GM18511 (cell line): ENCODE measurements around the gene CNTN5.
A peak's percentile ranks its signal among the peaks of the same experiment; 100 is the strongest.

Source experiments
- ATAC-seq: cut with Tn5 transposase; IDR thresholded peaks from one replicate; pipeline ENCODE4 v1.9.1; 2021; ENCODE audit warnings: mild to moderate bottlenecking, moderate library complexity; ENCODE audit not compliant: unreplicated experiment

The CNTN5 gene

GRCh38 chr11:99371257-99371656, 350.5 kb downstream of the CNTN5 start:
- no peak for ATAC-seq

DNA sequence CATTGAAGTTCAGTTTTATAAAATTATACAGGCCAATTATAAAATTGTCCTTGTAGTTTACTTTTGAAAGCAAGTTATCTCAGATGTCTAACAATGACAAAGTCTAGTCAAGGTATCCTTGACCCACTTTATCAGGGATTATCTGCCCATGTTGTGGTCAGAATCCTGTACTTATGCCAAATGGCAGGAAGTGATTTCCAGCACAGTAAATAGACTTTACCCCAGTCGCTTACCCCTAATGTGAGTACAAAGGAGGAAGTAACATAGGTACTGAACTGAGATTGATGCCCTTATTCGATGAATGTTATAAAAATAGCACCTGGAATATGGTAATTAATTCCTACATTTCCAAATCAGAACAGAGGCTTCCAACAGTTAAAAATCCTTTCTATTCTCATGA, 355.7 kb downstream of the CNTN5 start:
- ATAC-seq: no peak

- ATAC-seq: no peak
These were observed 363.0 kb downstream of the CNTN5 start for GRCh38 chr11:99383648-99384245.

- ATAC-seq: no peak
These were observed 370.5 kb downstream of the CNTN5 start for GRCh38 chr11:99391245-99391644.

DNA sequence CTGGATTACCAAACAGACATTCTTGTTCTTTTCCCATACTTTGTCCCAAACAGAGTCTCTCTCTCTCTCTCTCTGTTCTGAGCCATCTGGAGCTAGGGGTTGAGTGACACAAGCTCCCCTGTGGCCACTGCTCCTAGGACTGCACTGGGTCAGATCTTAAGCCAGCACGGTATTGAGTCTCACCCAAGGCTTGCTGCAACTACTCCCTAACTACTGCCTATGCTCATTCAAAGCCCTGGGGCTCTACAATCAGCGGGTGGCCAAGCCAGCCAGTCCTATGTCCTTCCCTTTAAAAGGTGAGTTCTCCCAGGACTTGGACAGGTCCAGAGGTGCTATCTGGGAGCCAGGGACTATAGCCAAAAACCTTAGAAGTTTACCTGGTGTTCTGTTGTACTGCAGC, 385.6 kb downstream of the CNTN5 start:
- no peak for ATAC-seq

GRCh38 chr11:99410636-99411035, 389.9 kb downstream of the CNTN5 start:
- no peak for ATAC-seq

- ATAC-seq: no peak
These were observed 398.4 kb downstream of the CNTN5 start for GRCh38 chr11:99418927-99419720.

DNA sequence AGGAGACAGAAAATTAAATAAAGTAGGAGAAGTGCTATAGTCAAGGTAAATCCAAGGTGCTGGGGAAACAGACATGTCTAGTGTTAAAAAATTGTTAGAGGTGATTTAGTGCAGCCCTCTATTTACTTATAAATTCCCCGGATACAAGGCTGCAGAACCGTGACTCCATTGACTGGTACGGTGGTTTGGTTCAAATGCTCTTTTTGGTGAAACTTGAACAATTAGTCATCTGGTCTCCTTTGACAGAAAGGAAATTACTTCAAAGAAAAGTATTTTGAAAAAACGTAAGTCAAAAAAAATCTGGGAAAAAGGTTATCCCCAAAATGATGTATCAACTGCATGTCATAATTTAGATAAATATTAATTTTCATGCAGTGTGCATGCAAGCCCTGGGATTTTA, 399.2 kb downstream of the CNTN5 start:
- ATAC-seq: no peak

DNA sequence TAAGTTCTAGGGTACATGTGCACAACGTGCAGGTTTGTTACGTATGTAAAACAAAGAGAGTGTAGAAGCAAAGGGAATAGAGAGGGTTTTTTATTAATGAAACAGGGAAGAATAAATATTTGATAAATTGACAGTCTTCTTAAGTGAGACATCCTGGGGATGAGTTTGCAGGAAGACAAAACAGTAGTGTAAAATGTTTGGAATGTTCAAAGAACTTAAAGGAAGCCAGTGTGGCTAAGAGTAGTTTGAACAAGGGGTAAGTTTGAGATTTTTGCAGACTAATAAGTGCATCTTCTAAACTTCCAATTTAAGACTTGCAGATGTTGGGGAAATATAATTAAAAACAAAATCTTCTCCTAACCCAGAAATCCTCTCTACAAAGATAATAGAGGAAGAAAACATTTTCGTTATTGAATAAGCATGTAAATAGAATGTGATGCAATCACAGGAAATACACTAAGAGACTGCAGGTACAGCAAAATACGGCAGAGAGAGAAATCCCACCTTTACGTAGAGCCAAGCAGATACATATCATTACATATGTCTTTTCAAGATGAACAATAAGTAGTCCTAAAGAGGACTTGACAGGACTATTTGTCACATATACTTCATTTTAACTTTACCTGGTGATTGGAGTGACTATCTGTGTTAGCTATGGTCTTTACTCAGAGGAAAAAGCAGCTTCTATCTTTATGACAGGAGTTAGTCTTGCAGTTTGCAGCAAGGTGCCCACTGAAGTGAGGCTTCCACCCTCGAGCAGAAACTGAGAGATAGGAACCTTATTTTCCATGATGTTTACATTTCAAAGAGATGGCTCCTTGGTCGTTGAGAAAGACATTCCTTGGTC, 402.1 kb downstream of the CNTN5 start:
- ATAC-seq: no peak

- no peak for ATAC-seq
These were observed 402.8 kb downstream of the CNTN5 start for GRCh38 chr11:99423428-99423983.

DNA sequence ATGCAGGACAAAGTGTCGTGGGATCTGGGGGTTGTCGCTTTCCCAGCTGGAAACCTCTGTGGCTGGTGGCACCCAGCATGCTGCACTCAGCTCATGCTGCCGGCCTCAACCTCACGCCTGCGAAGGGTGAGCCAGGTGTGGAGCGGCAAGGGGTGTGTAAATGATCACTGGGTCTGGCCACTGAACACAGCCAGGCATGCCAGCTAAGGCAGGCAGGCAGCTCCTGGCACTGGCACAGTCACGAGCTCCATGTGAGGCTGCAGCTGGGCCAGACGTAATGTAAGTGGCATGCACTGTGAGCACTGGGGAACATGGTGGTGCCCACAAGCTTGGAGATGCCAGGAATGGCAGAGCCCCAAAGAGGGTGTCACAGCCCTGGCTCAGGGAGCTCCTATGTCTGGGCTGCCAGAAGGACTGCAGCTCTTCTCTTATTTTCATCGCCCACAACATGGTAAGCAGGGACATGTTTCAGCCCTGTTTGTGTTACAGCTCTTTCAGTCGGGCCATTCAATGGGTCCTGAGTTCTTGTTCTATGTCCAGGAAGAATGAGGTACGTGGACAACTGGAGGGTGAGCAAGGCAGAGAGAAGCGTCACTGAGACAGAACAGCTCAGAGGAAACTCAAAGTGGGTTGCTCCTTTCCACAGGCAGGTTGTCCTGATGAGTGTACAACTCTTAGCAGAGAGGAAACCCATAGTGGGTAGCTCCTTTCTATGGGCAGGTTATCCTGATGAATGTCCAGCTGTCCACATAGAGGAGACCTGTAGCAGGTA, 403.8 kb downstream of the CNTN5 start:
- no peak for ATAC-seq

DNA sequence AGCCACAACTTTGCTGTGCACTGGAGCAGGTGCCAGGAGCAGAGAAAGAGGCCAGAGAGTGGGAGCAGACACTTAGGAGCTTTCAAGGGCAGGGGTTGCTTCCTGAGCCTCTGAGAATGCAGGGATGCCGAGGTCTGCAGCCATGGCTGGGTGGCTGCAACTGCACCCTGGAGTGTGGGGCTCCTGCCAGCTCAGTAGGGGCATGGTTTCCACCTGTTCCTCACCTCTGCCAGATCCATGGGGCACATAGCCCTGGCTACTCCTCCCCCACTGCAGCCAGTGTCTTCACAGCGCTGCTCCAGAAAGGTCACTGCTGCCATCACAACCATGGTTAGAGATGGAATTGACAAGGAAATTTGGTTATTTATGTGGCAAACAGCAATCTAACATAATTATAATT, 404.8 kb downstream of the CNTN5 start:
- no peak for ATAC-seq

DNA sequence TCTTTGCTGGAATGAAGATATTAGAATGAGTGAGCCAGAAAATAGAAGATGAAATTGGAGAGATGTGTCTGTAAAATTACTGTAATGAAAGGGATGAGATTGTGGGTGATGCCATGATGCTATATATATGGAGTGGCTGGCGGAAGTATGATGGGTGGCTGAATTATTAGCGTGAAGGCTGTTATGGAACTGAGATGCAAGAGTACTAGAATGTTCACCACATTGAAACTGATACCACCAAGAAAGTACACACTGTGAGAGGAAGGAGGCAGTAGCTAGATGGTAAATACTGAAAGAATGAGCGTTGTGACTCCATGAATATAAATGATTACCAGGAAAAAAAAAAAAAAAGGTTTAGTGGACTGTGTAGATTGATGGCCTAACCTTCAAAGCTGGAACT, 411.9 kb downstream of the CNTN5 start:
- ATAC-seq: peak; percentile 55

DNA sequence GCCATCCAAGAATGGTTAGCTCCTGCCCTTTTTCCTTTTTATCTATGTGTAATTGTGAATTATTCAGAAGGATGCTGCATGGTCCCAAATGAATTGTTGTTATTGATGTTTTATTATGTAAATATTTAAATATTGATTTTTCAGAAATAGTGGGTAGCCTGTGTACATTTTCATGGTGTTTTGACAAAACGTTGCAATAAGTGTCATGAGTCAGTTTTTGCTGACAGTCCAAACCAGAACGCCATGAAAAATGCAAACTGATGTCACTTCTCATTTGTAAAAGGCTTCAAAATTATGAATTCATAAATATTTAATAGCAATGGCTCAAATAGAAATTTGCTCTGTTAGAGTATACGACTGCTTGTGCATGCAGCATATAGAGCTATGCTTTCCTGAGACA, 422.5 kb downstream of the CNTN5 start:
- no peak for ATAC-seq

DNA sequence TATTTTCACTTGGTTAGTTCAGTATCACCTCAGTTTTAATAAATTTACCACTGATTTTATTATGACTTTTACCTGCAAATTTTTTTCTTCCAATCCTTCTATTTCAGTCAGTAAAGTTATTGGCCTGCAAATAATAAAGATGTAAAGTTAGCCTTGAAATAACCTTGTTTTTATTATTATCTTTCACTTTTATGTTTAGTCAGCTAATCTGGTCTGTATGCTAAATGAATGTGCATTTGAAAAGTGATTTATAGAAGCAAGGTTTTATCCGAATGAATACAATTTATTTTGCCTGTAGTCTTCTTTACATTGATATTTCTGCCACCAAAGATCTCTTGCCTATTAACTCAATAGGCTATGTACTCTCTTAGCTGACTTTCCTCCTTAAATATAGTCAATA, 425.7 kb downstream of the CNTN5 start:
- ATAC-seq: no peak

- ATAC-seq: no peak
These were observed 428.6 kb downstream of the CNTN5 start for GRCh38 chr11:99449345-99449744.

- ATAC-seq: no peak
These were observed 431.3 kb downstream of the CNTN5 start for GRCh38 chr11:99452075-99452474.

DNA sequence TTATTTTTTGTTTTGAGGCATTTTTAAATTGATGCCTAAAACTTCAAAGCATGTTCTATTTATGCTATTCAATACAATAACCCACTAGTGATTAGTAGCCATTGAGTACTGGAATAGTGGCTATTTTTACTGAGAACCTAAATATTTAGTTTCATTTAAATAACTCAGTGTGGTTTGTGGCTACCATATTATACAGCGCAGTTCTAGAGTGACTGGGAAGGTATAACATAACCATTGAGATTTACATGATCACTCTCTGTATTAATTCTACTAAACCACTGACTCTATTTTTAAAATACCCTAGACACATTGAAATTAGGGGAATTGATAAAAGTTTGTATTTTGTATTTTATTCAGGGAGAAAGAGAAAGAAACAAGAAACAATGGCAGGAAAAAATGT, 441.2 kb downstream of the CNTN5 start:
- no peak for ATAC-seq

GRCh38 chr11:99464985-99465384, 444.2 kb downstream of the CNTN5 start:
- no peak for ATAC-seq

- no peak for ATAC-seq
These were observed 468.8 kb downstream of the CNTN5 start for GRCh38 chr11:99489581-99489980.

DNA sequence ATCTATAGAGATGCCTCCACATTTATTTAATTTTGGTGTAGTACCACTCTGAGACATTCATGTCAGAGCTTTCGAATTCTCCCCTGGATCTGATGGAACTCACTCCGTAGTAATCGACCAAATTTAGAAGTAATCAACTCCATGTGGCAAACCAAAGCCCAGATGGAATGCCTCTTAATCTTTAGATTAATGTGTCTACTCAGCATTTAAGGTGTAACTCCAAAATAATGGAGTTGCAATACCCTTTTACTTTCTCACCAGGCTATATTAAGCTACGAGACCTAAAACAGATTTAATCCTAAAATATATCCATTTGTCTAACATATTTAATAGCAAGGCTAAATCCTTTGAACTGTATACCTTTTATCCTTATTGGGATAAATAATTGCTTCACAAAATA, 473.3 kb downstream of the CNTN5 start:
- ATAC-seq: no peak
